T47D (cell line): ENCODE measurements around the gene SLC32A1.

ENCODE experiments used
- DNase-seq, 2 experiments: peaks; one replicate each; pipeline versions ENCODE4 v3.0.0 to v3.0.0-alpha.2; 2011 to 2012; ENCODE audit warnings: low read depth in 1 of 2, low spot score in 1 of 2
- JUND ChIP-seq: IDR thresholded peaks from 2 replicates; pipeline ENCODE4 v1.6.1; 2012; ENCODE audit warnings: low read depth
- in situ Hi-C: cut with HindIII; loops from 2 replicates; pipeline ENCODE4 v1.10.0; 2016; ENCODE audit warnings: low sequenced_read_pairs, low pct_unique_long_range_greater_than_20kb

SLC32A1 gene

GRCh38 chr20:38703526-38703925 lies 20.8 kb upstream of the SLC32A1 start:
- no peak for TF ChIP-seq JUND
- in situ Hi-C loops: no loop called here

DNA sequence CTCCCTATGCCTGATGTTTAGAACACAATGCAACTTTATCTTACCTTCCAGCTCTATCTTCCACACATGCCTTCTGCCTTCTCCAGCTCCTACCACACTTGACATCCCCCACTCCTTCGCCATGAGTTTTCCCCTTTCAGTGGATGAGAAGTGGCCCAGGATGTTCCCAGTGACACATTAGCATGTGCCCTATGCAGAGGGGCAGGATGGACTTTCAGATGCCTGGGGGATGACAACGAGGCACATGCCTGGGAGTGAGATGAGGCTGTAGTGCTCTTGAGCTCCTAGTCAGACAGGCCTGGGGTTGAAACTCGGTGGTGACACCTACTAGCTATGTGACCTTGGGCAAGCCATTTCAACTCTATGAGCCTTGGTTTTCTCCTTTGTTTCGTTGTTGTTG lies 20.1 kb upstream of the SLC32A1 start:
- in situ Hi-C loops: no loop called here
- no peak for TF ChIP-seq JUND
- no peak for DNase-seq

More at GRCh38 chr20:38703526-38703925, 20.8 kb upstream of the SLC32A1 start:
- DNase-seq: no peak

- TF ChIP-seq JUND: no peak
- in situ Hi-C loops: no loop called here
- DNase-seq: no peak
Measured at GRCh38 chr20:38706509-38706908, 17.8 kb upstream of the SLC32A1 start.

- no peak for DNase-seq
- in situ Hi-C loops: no loop called here
- TF ChIP-seq JUND: no peak
Measured at GRCh38 chr20:38714308-38714707, 10.0 kb upstream of the SLC32A1 start.

DNA sequence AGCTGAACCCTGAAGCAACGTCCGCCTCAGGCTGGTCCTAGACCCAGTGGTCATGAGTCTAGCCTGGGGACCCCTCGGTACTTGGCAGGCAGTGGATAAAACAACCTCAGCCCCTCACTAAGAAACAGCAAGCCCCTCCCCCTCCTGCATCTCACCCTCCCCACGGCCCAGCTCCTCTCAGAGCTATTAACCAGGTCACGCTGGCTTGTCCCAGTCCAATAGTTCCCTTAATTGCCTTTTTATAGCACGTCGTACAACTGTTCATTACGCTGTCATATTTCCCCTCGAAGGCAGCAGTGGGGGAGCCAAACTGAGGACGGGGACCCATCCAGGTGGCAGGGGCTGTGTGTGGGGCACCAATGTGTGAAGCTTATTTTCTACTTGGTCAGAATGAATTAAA lies 8.6 kb upstream of the SLC32A1 start:
- TF ChIP-seq JUND: no peak

DNA sequence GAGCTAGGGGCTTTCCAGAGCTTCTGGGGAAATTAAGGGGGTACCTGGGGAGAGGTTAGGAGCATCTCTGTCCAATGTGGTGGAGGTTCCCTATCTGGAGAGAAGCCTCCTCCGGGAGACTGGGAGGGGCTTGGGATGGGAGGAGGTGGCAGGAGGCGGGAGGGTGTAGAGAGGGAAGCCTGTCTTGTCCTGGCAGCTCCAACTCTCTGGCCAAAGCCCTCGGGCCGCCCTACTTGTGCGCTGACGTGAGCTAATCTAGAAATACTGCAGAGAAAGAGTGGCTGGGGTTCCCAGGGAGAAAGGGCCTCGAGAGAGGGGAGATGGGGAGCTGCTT lies 1.6 kb upstream of the SLC32A1 start:
- DNase-seq: no peak
- in situ Hi-C loops: no loop called here
- TF ChIP-seq JUND: no peak

More for the DNA sequence above, 8.6 kb upstream of the SLC32A1 start:
- no peak for DNase-seq
- in situ Hi-C loops: no loop called here

DNA sequence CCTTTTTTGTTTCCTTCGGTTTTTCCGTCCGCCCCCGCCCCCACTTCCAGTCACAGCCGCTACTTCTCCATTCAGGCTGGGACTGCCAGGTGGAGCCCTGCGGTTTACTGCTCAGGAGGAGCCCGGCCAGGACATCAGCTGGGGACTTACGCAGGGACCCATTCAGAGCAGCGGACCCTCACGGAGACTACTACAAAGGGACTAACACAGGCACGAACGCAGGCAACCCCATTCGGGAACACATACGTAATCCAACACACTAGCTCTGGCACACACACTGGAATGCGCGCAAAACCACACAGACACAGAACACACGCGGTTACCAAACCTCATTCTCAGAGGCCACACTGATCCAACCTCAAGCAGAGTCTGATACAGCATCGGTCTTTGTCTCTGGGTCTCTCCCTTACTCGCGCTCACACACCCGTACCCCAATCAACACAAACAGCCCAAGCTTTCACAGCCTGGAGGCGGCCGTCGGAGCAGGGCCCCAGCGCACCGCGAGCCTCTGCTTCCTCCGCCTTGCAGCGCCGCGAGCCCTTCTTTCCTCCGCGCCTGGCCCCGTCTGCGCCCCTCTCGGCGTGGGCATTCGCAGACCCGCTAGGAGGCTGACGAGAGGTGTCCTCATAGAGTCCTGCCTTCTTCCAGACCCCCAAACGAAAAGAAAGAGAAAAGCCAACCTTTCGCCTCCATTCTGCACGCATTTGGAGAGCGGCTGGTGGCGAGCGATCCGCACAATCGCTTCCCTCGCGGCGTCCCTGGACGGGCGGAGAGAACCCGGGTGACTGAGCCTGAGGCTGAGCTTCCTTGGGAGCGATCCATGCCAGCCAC lies 1.1 kb upstream of the SLC32A1 start:
- peak in 1 of 2 experiments; percentile 27 for DNase-seq
- no peak for TF ChIP-seq JUND
- in situ Hi-C loops: no loop called here

- in situ Hi-C loops: no loop called here
- DNase-seq: no peak
- TF ChIP-seq JUND: no peak
Measured at GRCh38 chr20:38724626-38725147, 401 bp downstream of the SLC32A1 start.

DNA sequence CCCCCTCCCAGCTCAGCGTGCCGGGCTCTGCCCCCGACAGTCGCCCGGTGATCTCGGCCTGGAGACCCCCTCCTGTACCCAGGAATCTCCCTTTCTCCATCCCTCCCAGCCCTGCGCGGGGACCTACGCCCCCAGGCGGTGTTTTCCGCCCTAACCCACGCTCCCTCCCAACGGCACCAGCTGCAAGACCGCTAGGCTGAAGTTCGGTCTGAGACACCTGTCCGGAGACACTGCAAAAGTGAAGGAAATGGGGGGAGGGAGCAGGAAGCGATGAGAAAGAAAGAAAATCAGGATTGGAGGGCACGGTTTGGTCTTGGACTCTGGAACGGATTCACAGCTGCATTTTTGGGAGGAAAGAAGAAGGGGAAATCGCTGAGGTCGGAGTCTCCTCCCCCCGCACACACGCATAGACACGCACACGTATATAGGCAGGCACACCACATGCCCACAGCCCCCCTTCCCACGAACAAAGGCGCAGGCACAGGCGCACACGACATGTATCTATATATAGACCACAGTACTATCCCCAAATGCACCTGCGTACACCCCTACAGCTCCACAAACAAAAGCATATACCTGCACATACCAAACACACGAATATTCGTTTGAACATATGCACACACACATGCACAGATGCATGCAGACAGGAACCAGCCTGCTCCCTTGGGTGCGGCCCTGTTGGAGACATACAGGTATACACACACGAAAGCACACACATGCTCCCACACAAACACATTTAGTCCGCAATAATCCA lies 1.0 kb downstream of the SLC32A1 start:
- in situ Hi-C loops: no loop called here
- no peak for TF ChIP-seq JUND
- peak in 1 of 2 experiments; percentile 43 for DNase-seq

DNA sequence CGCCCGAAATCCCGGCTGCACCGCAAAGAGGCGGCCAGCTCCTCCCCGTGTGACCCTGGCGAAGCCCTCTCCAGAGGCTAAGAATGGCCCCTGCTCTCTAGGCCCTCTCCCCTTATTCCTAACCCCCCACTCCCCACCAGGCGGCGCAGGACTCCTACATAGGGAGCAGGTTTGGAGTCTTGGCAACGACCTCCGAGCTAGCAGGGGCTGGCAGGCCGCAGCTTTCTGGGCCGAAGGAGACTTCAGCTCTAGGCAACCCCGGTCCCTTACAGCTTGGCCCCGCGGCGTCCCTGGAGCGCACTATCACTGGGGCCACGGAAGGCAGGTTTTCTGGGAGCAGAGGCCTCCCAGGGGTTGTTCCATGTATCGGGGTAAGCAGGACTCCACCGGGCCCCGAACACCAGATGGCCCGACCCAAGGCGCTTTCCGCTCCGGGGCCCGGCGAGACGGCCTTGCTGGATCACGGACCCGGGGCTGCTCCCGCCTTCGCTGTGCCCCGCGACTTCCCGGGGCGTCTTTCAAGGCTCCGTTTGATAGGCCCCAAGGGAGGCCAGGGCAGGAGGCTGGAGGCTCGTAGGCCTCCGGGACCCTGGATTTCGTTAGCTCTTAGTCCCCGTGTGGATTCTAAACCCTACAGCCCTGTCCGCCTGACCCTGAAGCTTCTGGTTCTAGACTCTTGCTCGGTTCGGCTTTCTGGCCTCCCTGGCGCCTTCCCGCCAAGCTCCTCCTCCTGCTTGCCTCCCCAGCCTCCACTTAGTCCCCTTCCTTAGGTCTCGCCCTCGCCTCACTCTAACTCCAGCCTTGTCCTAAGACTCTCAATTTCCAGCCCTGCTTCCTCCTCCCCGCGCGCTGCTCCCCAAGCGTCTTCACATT lies 1.9 kb downstream of the SLC32A1 start:
- DNase-seq: peak; percentile 37 to 46
- TF ChIP-seq JUND: no peak
- in situ Hi-C loops: no loop called here

DNA sequence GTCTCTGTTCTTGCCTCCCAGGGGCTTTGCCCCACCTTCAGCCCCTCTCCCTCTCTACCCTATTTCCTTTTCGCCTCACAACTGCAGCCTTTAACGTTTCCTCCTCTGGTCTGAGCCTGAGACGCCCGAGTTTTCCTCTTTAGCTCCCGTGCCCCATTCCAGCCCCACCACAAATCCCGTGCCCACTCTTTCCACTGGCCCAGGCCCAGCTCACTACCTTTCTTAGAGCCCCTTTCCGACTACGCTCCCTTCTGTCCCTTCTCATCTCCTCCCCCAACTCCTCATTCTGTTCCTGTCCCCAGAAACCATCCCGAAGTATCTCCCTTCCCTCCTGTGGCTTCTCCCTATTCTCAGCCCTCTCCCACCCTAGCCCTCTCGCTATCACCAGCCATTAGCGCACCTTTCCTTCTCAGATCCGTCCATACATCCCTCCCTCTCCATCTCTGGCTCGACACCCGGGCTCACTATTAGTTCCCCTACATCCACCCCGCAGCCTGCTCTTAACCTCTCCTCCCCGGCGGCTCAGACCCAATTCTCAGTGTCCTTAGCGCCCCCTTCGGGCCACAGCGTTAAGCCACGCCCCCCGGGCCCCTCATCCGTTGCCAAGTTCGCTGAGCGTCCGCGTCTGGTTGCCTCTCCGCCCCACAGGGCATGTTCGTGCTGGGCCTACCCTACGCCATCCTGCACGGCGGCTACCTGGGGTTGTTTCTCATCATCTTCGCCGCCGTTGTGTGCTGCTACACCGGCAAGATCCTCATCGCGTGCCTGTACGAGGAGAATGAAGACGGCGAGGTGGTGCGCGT lies 2.7 kb downstream of the SLC32A1 start:
- in situ Hi-C loops: no loop called here
- TF ChIP-seq JUND: no peak
- DNase-seq: peak in 1 of 2 experiments; percentile 26
